Type B pancreatic cell (in vitro differentiated cells): Measurements from ENCODE around the gene APLP2. TPM values are rescaled to one million over a fixed set of nuclear protein-coding genes. Genes with fewer than 3 reads are reported as not detected.
A peak's percentile ranks its signal among the peaks of the same experiment; 100 is the strongest.

Experiments
- DNase-seq: peaks from one replicate; pipeline ENCODE4 v3.0.0; 2021; ENCODE audit warnings: mixed read lengths; ENCODE audit not compliant: unreplicated experiment; ENCODE audit errors: extremely low spot score
- H3K27ac Mint-ChIP-seq: 2 replicates; pipeline ENCODE4 v1.8.0; 2021; ENCODE audit warnings: mild to moderate bottlenecking, mixed read lengths
- H3K27me3 Mint-ChIP-seq: 2 replicates; pipeline ENCODE4 v1.8.0; 2021; ENCODE audit warnings: mixed read lengths
- H3K36me3 Mint-ChIP-seq: 2 replicates; pipeline ENCODE4 v1.8.0; 2021; ENCODE audit warnings: mixed read lengths
- H3K4me1 Mint-ChIP-seq: one replicate; pipeline ENCODE4 v1.8.0; 2021; ENCODE audit warnings: mixed read lengths; ENCODE audit not compliant: unreplicated experiment
- H3K4me3 Mint-ChIP-seq: 2 replicates; pipeline ENCODE4 v1.8.0; 2021; ENCODE audit warnings: mild to moderate bottlenecking, mixed read lengths
- H3K9me3 Mint-ChIP-seq: 2 replicates; pipeline ENCODE4 v1.8.0; 2021; ENCODE audit warnings: mixed read lengths
- total RNA-seq: library from RNA; stranded (reverse); gene quantifications from 2 replicates; pipeline ENCODE4 v1.2.1, GENCODE V29; 2021; ENCODE audit warnings: low replicate concordance
- TF ChIP-seq, protein P1 (sequence below): fragments of 200-600 bp; sonication (generic); conservative IDR thresholded peaks from 2 replicates; pipeline ENCODE4 v1.5.0; 2021; ENCODE audit warnings: antibody characterized with exemption, mild to moderate bottlenecking

Gene APLP2
- total RNA-seq, 1 donor from 2014 or later: 207 TPM

GRCh38 chr11:130066338-130066737, 3.4 kb upstream of the APLP2 start:
- no peak for DNase-seq

DNA sequence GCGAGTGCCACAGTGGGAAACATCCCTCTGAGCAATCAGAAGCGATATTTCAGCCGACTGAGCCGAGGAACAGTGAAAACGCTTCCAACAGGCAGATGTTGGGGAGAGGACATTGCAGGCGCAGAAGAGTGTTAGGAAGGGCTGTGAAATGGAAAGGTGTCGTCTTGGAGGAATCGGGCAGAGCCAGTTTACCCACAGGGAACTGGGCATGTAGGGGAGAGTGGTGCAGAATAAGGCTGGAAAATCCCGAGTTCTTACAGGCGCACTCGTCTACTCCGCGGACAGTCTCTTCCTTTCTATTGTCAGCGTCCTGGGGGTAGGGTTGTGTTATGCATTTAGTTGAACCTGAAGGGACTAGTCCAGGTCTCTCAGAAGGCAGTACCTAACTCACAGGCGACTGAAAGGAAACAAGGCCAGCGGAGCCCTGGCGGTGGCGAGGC, 1.1 kb upstream of the APLP2 start:
- DNase-seq: no peak
- TF ChIP-seq, protein P1, sequence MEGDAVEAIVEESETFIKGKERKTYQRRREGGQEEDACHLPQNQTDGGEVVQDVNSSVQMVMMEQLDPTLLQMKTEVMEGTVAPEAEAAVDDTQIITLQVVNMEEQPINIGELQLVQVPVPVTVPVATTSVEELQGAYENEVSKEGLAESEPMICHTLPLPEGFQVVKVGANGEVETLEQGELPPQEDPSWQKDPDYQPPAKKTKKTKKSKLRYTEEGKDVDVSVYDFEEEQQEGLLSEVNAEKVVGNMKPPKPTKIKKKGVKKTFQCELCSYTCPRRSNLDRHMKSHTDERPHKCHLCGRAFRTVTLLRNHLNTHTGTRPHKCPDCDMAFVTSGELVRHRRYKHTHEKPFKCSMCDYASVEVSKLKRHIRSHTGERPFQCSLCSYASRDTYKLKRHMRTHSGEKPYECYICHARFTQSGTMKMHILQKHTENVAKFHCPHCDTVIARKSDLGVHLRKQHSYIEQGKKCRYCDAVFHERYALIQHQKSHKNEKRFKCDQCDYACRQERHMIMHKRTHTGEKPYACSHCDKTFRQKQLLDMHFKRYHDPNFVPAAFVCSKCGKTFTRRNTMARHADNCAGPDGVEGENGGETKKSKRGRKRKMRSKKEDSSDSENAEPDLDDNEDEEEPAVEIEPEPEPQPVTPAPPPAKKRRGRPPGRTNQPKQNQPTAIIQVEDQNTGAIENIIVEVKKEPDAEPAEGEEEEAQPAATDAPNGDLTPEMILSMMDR: no peak
- Mint-ChIP-seq H3K36me3 (no peaks in the 10 kb centered on the region), H3K27me3 (peaks cover 5% of the 10 kb centered on the region), H3K9me3 (no peaks in the 10 kb centered on the region), H3K27ac (peak overlapping the region; percentile 95), H3K4me3 (peak overlapping the region; percentile 96), H3K4me1 (peaks cover 39% of the 10 kb centered on the region)

More at GRCh38 chr11:130066338-130066737, 3.4 kb upstream of the APLP2 start:
- Mint-ChIP-seq H3K27ac (no peak overlapping the region), H3K4me3 (no peak overlapping the region), H3K4me1 (peaks cover 32% of the 10 kb centered on the region), H3K9me3 (no peaks in the 10 kb centered on the region), H3K27me3 (peaks cover 5% of the 10 kb centered on the region), H3K36me3 (no peaks in the 10 kb centered on the region)
- TF ChIP-seq, protein P1: no peak

DNA sequence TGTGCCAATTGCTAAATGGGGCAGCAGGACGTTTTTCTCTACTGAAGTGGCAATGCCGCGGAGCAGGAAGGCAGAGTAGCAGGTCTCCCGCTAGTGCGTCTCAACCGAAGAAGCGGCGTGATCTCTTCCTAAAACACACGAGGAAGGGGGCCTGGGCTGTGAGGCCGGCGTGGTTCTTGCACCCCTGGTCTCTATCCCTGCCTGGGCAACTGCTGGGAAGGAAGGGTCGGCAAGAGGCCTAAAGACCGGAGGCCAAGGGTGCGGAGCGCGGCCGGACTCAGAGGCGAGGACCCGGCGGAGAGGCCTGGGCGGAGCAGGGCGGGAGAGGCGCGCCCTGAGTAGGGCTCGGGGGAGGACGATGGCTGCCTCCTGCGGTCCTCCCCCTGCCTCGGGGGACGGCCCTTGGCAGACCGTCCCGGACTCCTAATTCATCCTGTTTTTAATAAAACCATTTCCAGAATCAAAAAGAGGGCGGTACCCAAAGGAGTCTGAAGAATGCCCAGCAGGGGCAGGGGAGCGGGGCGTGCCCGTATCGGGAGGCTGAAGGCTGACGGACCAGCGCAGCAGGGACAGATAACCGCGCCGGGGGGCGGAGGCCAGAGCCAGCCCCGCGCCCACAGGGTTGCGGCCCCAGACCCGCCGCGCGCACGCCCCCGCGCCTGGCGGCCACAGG, 572 bp upstream of the APLP2 start:
- Mint-ChIP-seq H3K36me3 (no peaks in the 10 kb centered on the region), H3K9me3 (no peaks in the 10 kb centered on the region), H3K4me1 (peaks cover 42% of the 10 kb centered on the region)

DNA sequence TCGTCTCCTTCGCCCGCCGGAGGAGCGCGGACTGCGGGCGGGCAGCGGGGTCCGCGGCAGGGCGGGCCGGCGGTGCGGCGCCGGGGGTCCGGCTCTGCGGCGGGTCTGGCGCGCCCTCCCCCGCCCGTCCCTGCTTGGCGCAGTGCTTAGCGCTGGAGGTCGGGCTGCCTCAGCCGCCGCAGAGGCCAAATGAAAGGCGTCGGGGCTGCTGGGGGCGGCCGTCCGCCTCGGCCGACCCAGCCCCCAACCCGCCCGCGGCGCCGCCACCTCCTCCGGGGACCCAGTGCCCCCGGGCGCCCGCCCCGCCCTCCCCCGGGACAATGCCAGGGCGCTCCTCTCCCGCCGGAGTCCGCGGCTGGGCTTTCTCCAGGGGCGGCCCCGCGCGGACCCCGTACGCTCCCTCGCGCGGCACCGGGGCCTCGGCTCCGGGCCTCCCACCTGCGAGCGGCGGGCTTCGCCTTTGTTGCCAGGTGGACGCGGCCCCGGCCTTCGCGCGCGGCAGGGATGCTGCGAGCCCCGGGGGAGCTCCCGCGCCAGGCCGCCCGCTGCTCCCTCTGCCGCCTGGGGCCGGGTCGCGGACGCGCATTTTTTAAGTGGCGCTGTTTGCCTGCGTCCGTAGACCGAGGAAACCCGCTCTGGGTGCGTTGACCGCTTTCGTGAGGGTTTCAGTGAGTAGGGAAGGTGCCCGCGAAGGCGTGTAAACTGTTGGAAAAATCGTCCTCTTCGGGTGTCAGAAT, 583 bp downstream of the APLP2 start:
- Mint-ChIP-seq H3K4me3 (peak overlapping the region; percentile 97), H3K27ac (peak overlapping the region; percentile 77)
- peak; percentile 73 for DNase-seq

More for the DNA sequence above, 572 bp upstream of the APLP2 start:
- no peak for DNase-seq
- TF ChIP-seq, protein P1: peak; percentile 40
- Mint-ChIP-seq H3K27me3 (peaks cover 5% of the 10 kb centered on the region), H3K4me3 (peak overlapping the region; percentile 96), H3K27ac (peak overlapping the region; percentile 95)

DNA sequence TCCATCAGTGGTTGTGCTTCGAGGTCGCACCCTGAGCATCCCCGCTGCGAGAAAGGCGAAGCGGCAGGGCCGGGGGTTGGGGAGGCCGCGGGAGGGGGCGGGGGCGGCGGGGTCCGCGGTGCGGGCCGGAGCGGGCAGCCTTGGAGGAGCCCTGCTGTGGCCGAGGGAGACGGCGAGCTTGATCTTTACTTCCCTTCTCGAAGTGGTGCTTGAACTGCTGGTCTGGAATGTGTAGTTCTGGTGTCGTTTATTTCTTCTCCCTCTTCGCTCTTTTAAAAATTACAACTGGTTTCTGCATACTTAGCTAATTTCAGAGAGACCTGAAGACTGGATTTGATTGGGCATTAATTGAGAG, 1.1 kb downstream of the APLP2 start:
- no peak for DNase-seq
- Mint-ChIP-seq H3K27me3 (no peaks in the 10 kb centered on the region), H3K4me3 (peak overlapping the region; percentile 93), H3K36me3 (no peaks in the 10 kb centered on the region), H3K4me1 (peaks cover 34% of the 10 kb centered on the region), H3K27ac (peak overlapping the region; percentile 77), H3K9me3 (no peaks in the 10 kb centered on the region)
- TF ChIP-seq, protein P1: no peak

More for the DNA sequence above, 583 bp downstream of the APLP2 start:
- Mint-ChIP-seq H3K36me3 (no peaks in the 10 kb centered on the region), H3K27me3 (no peaks in the 10 kb centered on the region), H3K4me1 (peaks cover 34% of the 10 kb centered on the region), H3K9me3 (no peaks in the 10 kb centered on the region)
- TF ChIP-seq, protein P1: no peak
